ENCODE measurements around the gene TMEM145.

TMEM145 gene

DNA sequence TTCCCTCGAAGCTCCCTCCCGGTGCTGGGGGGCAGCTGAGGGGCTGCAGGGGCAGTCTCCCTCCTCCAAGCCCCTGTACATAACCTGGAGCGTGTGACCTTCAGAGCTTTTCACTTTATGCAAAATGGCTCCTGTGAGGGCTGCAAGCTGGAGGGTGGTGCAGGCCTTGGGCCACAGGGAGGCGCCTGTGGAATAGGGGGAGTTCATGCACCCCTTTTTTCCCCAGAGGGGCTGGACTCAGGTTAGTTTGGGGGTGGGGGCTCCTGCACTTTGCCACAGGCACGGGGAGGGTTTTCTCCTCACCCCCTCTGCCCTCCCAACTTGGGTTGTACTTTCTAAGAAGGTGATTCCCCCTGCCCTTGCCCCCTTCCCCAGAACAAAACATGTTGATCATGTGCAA, 17.8 kb upstream of the TMEM145 start:
- H3K27ac ChIP-seq (ENCODE audit: low read depth, low read length, poor library complexity, severe bottlenecking): peak overlapping the region; percentile 21
- no peak for TF ChIP-seq EZH2 (IDR thresholded peaks at IDR 0.05; ENCODE audit: borderline replicate concordance, low read length)
- TF ChIP-seq, protein P1, sequence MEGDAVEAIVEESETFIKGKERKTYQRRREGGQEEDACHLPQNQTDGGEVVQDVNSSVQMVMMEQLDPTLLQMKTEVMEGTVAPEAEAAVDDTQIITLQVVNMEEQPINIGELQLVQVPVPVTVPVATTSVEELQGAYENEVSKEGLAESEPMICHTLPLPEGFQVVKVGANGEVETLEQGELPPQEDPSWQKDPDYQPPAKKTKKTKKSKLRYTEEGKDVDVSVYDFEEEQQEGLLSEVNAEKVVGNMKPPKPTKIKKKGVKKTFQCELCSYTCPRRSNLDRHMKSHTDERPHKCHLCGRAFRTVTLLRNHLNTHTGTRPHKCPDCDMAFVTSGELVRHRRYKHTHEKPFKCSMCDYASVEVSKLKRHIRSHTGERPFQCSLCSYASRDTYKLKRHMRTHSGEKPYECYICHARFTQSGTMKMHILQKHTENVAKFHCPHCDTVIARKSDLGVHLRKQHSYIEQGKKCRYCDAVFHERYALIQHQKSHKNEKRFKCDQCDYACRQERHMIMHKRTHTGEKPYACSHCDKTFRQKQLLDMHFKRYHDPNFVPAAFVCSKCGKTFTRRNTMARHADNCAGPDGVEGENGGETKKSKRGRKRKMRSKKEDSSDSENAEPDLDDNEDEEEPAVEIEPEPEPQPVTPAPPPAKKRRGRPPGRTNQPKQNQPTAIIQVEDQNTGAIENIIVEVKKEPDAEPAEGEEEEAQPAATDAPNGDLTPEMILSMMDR (IDR thresholded peaks at IDR 0.05; ENCODE audit: low read length): no peak
- no peak overlapping the region for H2AFZ ChIP-seq (ENCODE audit: low read length)
- no peaks in the 10 kb centered on the region for H3K27me3 ChIP-seq (ENCODE audit: insufficient read depth, low read length)
- H3F3A ChIP-seq (ENCODE audit: insufficient read depth, low read length): no peaks in the 10 kb centered on the region
- no peak overlapping the region for H3K9ac ChIP-seq (ENCODE audit: low read length)
- no peaks in the 10 kb centered on the region for H4K20me1 ChIP-seq (ENCODE audit: insufficient read depth, low read length)
- H3K4me1 ChIP-seq (ENCODE audit: insufficient read depth, low read length, severe bottlenecking): no peaks in the 10 kb centered on the region
- H3K9me3 ChIP-seq (ENCODE audit: low read length): no peaks in the 10 kb centered on the region
- H3K36me3 ChIP-seq (ENCODE audit: insufficient read depth, low read length): peaks cover 67% of the 10 kb centered on the region
- H3K9me2 ChIP-seq (ENCODE audit: low read depth, low read length): no peaks in the 10 kb centered on the region
- no peak overlapping the region for H3K4me3 ChIP-seq (ENCODE audit: low read depth, low read length, poor library complexity, severe bottlenecking)
- no peaks in the 10 kb centered on the region for H3K79me2 ChIP-seq (ENCODE audit: insufficient read depth, low read length)
- H3K4me2 ChIP-seq (ENCODE audit: low read length): no peak overlapping the region

DNA sequence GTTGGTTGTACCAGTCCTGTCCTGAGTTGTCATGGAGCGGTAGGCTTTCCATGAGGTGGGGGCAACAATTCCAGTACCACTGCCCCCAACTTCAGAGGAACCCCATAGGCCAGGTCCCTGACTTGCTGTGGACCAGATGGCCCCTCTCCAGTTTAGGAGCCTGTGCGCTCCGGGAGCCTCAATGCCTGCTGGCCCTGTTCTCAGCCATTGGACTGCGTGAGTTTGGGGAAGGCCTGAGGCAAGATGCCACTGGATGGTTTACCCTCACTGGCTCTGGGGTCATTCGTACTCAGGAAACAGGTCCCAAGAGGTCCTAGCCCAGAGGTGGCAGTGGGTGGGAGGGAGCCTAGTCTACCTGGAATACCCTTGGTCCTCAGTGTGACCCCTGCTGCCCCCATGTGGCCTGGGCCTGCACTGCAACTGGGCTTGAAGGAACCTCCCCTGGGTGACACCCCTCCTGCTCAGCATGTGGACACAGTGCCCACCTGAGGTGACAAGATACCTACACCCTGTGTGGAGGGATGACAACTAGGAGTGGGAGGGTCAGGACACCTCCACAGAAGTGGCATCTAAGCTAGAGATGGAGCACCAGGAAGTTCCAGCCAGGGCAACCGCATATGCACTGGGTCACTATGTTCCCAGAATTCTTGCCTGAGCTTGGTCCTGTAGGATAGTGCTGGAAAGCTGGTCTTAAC, 17.1 kb upstream of the TMEM145 start:
- H3K36me3 ChIP-seq (ENCODE audit: insufficient read depth, low read length): peaks cover 60% of the 10 kb centered on the region
- H3K27ac ChIP-seq (ENCODE audit: low read depth, low read length, poor library complexity, severe bottlenecking): peak overlapping the region; percentile 21
- no peaks in the 10 kb centered on the region for H3K9me3 ChIP-seq (ENCODE audit: low read length)
- no peaks in the 10 kb centered on the region for H3F3A ChIP-seq (ENCODE audit: insufficient read depth, low read length)
- no peaks in the 10 kb centered on the region for H4K20me1 ChIP-seq (ENCODE audit: insufficient read depth, low read length)
- H3K27me3 ChIP-seq (ENCODE audit: insufficient read depth, low read length): no peaks in the 10 kb centered on the region
- TF ChIP-seq, protein P1 (IDR thresholded peaks at IDR 0.05; ENCODE audit: low read length): peak; percentile 97
- no peak for TF ChIP-seq EZH2 (IDR thresholded peaks at IDR 0.05; ENCODE audit: borderline replicate concordance, low read length)
- no peaks in the 10 kb centered on the region for H3K79me2 ChIP-seq (ENCODE audit: insufficient read depth, low read length)
- no peak overlapping the region for H3K4me2 ChIP-seq (ENCODE audit: low read length)
- H3K9me2 ChIP-seq (ENCODE audit: low read depth, low read length): no peaks in the 10 kb centered on the region
- no peak overlapping the region for H3K9ac ChIP-seq (ENCODE audit: low read length)
- no peak overlapping the region for H2AFZ ChIP-seq (ENCODE audit: low read length)
- H3K4me3 ChIP-seq (ENCODE audit: low read depth, low read length, poor library complexity, severe bottlenecking): no peak overlapping the region
- H3K4me1 ChIP-seq (ENCODE audit: insufficient read depth, low read length, severe bottlenecking): no peaks in the 10 kb centered on the region

DNA sequence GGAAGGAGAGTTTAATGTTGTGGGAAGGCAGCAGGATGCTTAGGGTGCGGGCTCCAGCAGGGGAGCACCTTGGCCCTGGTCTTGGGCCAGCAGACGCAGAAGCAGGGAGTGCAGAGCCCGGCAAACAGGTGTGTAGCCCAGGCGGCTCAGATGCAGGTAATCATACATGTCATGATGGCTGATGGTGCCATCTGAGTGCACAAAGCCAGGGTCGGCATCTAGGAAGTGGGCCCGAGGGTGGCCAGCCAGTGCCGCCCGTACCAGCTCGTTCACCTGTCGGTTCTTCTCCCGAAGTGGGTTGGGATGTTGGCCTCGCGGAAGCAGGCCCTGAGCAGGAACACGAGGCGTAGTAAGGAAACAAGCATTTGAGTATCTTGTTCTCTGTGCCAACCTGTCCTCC, 16.1 kb upstream of the TMEM145 start:
- no peaks in the 10 kb centered on the region for H3F3A ChIP-seq (ENCODE audit: insufficient read depth, low read length)
- no peaks in the 10 kb centered on the region for H3K9me2 ChIP-seq (ENCODE audit: low read depth, low read length)
- H3K4me2 ChIP-seq (ENCODE audit: low read length): no peak overlapping the region
- no peaks in the 10 kb centered on the region for H3K27me3 ChIP-seq (ENCODE audit: insufficient read depth, low read length)
- H3K4me1 ChIP-seq (ENCODE audit: insufficient read depth, low read length, severe bottlenecking): peaks cover 8% of the 10 kb centered on the region
- H2AFZ ChIP-seq (ENCODE audit: low read length): no peak overlapping the region
- no peak overlapping the region for H3K4me3 ChIP-seq (ENCODE audit: low read depth, low read length, poor library complexity, severe bottlenecking)
- no peak overlapping the region for H3K27ac ChIP-seq (ENCODE audit: low read depth, low read length, poor library complexity, severe bottlenecking)
- no peaks in the 10 kb centered on the region for H3K79me2 ChIP-seq (ENCODE audit: insufficient read depth, low read length)
- H3K36me3 ChIP-seq (ENCODE audit: insufficient read depth, low read length): peaks cover 50% of the 10 kb centered on the region
- TF ChIP-seq EZH2 (IDR thresholded peaks at IDR 0.05; ENCODE audit: borderline replicate concordance, low read length): no peak
- TF ChIP-seq, protein P1 (IDR thresholded peaks at IDR 0.05; ENCODE audit: low read length): no peak
- H3K9ac ChIP-seq (ENCODE audit: low read length): no peak overlapping the region
- no peaks in the 10 kb centered on the region for H4K20me1 ChIP-seq (ENCODE audit: insufficient read depth, low read length)
- no peaks in the 10 kb centered on the region for H3K9me3 ChIP-seq (ENCODE audit: low read length)

Data from OCI-LY1 (cell line).